Caco-2 (cell line): ENCODE results near the gene SLC12A7. TPM values are rescaled to one million over a fixed set of nuclear protein-coding genes. Genes with fewer than 3 reads are reported as not detected.
"Not testable (repeated sequence)": the region's sequence is repeated elsewhere in the genome, so short reads cannot be mapped to it uniquely, and the experiment has no call there.

ENCODE experiments used
- BruUV-seq: library from RNA; stranded (reverse); fragments of 400-500 nt; replicated peaks from 2 replicates; lab custom pipeline; 2021; lab: Mats Ljungman, UMichigan
- CTCF ChIA-PET: fragments of 300-600 bp; sonication (Branson Sonifier 250); formaldehyde crosslinking; loops from one replicate; lab custom pipeline; 2022; ENCODE audit warnings: antibody characterized with exemption; lab: Charles Lee
- POLR2A ChIA-PET: fragments of 300-600 bp; sonication (Branson Sonifier 250); formaldehyde crosslinking; loops from one replicate; lab custom pipeline; 2022; ENCODE audit warnings: antibody characterized with exemption; lab: Charles Lee
- DNase-seq, 2 experiments: peaks; one replicate each; pipeline versions ENCODE4 v3.0.0 to v3.0.0-alpha.2; 2020 to 2022
- H3K27me3 ChIP-seq: replicated peaks from 2 replicates; pipeline ENCODE4 v1.6.0; 2011; ENCODE audit warnings: low read length; ENCODE audit not compliant: control insufficient read depth, insufficient read depth
- H3K36me3 ChIP-seq: 2 replicates; pipeline ENCODE4 v1.5.1; 2011; ENCODE audit warnings: low read length; ENCODE audit not compliant: control insufficient read depth, insufficient read depth
- H3K4me1 ChIP-seq: fragments of 250-450 bp; sonication (Bioruptor Pico); 2 replicates; pipeline ENCODE4 v1.5.1; 2020; ENCODE audit warnings: mild to moderate bottlenecking
- H3K4me3 ChIP-seq: 2 replicates; pipeline ENCODE4 v1.5.1; 2011; ENCODE audit warnings: low read depth, mild to moderate bottlenecking, control low read depth, low read length
- H3K9me3 ChIP-seq: fragments of 250-450 bp; sonication (Bioruptor Pico); 2 replicates; pipeline ENCODE4 v1.5.1; 2020; ENCODE audit warnings: mild to moderate bottlenecking, moderate library complexity
- H3K27ac Mint-ChIP-seq: one replicate; pipeline ENCODE4 v1.8.0; 2022; ENCODE audit warnings: mixed read lengths; ENCODE audit not compliant: unreplicated experiment
- H3K27me3 Mint-ChIP-seq: one replicate; pipeline ENCODE4 v1.8.0; 2022; ENCODE audit warnings: mixed read lengths; ENCODE audit not compliant: insufficient read depth, unreplicated experiment
- H3K36me3 Mint-ChIP-seq: one replicate; pipeline ENCODE4 v1.8.0; 2022; ENCODE audit warnings: mild to moderate bottlenecking, mixed read lengths; ENCODE audit not compliant: insufficient read depth, unreplicated experiment
- H3K4me1 Mint-ChIP-seq: one replicate; pipeline ENCODE4 v1.8.0; 2022; ENCODE audit warnings: low read depth, mixed read lengths; ENCODE audit not compliant: unreplicated experiment
- H3K4me3 Mint-ChIP-seq: one replicate; pipeline ENCODE4 v1.8.0; 2022; ENCODE audit warnings: mild to moderate bottlenecking, moderate library complexity, mixed read lengths; ENCODE audit not compliant: unreplicated experiment
- H3K9me3 Mint-ChIP-seq: one replicate; pipeline ENCODE4 v1.8.0; 2022; ENCODE audit warnings: mixed read lengths; ENCODE audit not compliant: unreplicated experiment
- intact Hi-C: fragments of 100-400 bp; cut with micrococcal nuclease; formaldehyde crosslinking; loops from one replicate; pipeline ENCODE4 v1.10.0; 2022; ENCODE audit not compliant: unreplicated experiment
- total RNA-seq: library from RNA; stranded (reverse); gene quantifications from 2 replicates; pipeline ENCODE4 v1.2.3, GENCODE V29; 2022
- TF ChIP-seq, protein P1 (sequence below), 2 experiments: fragments of 200-600 bp in 1 of 2; IDR thresholded peaks; 1 replicate in 1 of 2; 2 replicates in 1 of 2; pipeline versions ENCODE4 v1.5.1 to v1.8.0; 2011 to 2022; ENCODE audit warnings: antibody characterized with exemption in 1 of 2, control low read depth in 1 of 2, inconsistent platforms in 1 of 2, low read depth in 1 of 2, low read length in 1 of 2, mild to moderate bottlenecking in 1 of 2, moderate library complexity in 1 of 2; ENCODE audit not compliant: insufficient read depth in 1 of 2, severe bottlenecking in 1 of 2, unreplicated experiment in 1 of 2

Gene SLC12A7
- total RNA-seq, 1 experiment from 2014 or later = 41.7 TPM

GRCh38 chr5:1098986-1099597 lies 12.8 kb downstream of the SLC12A7 start:
- H3K9me3 Mint-ChIP-seq = no peaks in the 10 kb centered on the region
- Histone ChIP-seq H3K36me3 (no peaks in the 10 kb centered on the region; the same call in none of the 2 replicates), H3K9me3 (no peaks in the 10 kb centered on the region), H3K4me1 (peaks cover under 1% of the 10 kb centered on the region; the same call in 1 of the 2 replicates), H3K4me3 (no peak overlapping the region), H3K27me3 (no peaks in the 10 kb centered on the region)
- H3K36me3 Mint-ChIP-seq = no peaks in the 10 kb centered on the region
- H3K27ac Mint-ChIP-seq = no peak overlapping the region
- POLR2A ChIA-PET = no interaction called here
- BruUV-seq = no TSS peak
- no peak for DNase-seq
- no peaks in the 10 kb centered on the region for H3K4me1 Mint-ChIP-seq
- intact Hi-C loops = no loop called here
- TF ChIP-seq, protein P1, sequence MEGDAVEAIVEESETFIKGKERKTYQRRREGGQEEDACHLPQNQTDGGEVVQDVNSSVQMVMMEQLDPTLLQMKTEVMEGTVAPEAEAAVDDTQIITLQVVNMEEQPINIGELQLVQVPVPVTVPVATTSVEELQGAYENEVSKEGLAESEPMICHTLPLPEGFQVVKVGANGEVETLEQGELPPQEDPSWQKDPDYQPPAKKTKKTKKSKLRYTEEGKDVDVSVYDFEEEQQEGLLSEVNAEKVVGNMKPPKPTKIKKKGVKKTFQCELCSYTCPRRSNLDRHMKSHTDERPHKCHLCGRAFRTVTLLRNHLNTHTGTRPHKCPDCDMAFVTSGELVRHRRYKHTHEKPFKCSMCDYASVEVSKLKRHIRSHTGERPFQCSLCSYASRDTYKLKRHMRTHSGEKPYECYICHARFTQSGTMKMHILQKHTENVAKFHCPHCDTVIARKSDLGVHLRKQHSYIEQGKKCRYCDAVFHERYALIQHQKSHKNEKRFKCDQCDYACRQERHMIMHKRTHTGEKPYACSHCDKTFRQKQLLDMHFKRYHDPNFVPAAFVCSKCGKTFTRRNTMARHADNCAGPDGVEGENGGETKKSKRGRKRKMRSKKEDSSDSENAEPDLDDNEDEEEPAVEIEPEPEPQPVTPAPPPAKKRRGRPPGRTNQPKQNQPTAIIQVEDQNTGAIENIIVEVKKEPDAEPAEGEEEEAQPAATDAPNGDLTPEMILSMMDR (IDR thresholded peaks at IDR 0.05; ENCODE audit: insufficient read depth in 1 of 2, low read depth in 1 of 2, low read length in 1 of 2, severe bottlenecking in 1 of 2, unreplicated experiment in 1 of 2) = no peak
- CTCF ChIA-PET = no interaction called here
- H3K4me3 Mint-ChIP-seq = no peak overlapping the region
- no peaks in the 10 kb centered on the region for H3K27me3 Mint-ChIP-seq

- H3K36me3 Mint-ChIP-seq, H3K4me3 Mint-ChIP-seq, H3K9me3 ChIP-seq, H3K9me3 Mint-ChIP-seq, H3K4me3 ChIP-seq, H3K27me3 Mint-ChIP-seq, H3K4me1 Mint-ChIP-seq, DNase-seq, POLR2A ChIA-PET, H3K27ac Mint-ChIP-seq, BruUV-seq, CTCF ChIA-PET, H3K27me3 ChIP-seq, H3K36me3 ChIP-seq, H3K4me1 ChIP-seq, intact Hi-C loops: not testable (repeated sequence)
Measured at GRCh38 chr5:1097988-1098385, 13.9 kb downstream of the SLC12A7 start.

- Mint-ChIP-seq H3K4me3 (no peak overlapping the region), H3K9me3 (no peaks in the 10 kb centered on the region), H3K27ac (no peak overlapping the region), H3K36me3 (peaks cover 7% of the 10 kb centered on the region), H3K27me3 (no peaks in the 10 kb centered on the region), H3K4me1 (no peaks in the 10 kb centered on the region)
- Histone ChIP-seq H3K36me3 (no peaks in the 10 kb centered on the region; the same call in none of the 2 replicates), H3K27me3 (no peaks in the 10 kb centered on the region), H3K4me1 (no peaks in the 10 kb centered on the region), H3K9me3 (no peaks in the 10 kb centered on the region), H3K4me3 (no peak overlapping the region)
- intact Hi-C loops = no loop called here
- TF ChIP-seq, protein P1 (IDR thresholded peaks at IDR 0.05; ENCODE audit: insufficient read depth in 1 of 2, low read depth in 1 of 2, low read length in 1 of 2, severe bottlenecking in 1 of 2, unreplicated experiment in 1 of 2) = no peak
- POLR2A ChIA-PET = no interaction called here
- CTCF ChIA-PET = no interaction called here
- no TSS peak for BruUV-seq
- no peak for DNase-seq
Measured at GRCh38 chr5:1097381-1097987, 14.4 kb downstream of the SLC12A7 start.
